Coronary artery (tissue), 2 donors: ENCODE data around the gene BABAM2.

ENCODE experiments used
- DNase-seq: peaks from one replicate; pipeline ENCODE4 v3.0.0-alpha.2; 2017; ENCODE audit warnings: low spot score
- H3K27ac ChIP-seq, 2 donors: fragments of 200-600 bp; sonication (generic); one replicate each; pipeline ENCODE4 v1.5.1; 2016 to 2019
- H3K4me3 ChIP-seq: fragments of 200-600 bp; sonication (generic); 2 replicates; pipeline ENCODE4 v1.5.1; 2016; ENCODE audit warnings: mild to moderate bottlenecking, moderate library complexity
- TF ChIP-seq, protein P1 (sequence below): fragments of 200-600 bp; sonication (generic); IDR thresholded peaks from one replicate; pipeline ENCODE4 v1.5.1; 2019; ENCODE audit warnings: antibody characterized with exemption

BABAM2 gene

DNA sequence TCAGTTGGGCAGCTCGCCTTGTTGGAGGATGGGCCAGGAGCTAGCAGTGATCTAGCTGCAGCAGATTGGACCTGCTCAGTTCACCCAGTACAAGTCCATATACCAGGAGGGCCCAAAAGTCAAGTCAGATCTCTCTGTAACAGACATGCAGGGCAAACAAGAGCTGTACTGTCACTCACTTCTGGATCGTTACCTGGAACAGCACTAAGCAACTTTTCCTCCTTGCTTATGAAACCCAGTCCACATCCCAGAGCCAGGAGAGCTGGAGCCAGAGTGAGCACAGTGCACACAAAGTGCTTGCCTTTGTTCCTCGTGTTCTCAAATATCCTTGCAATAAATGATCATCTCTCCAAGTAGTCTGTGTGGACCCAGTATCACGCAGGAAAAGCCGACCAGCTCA, 258.0 kb downstream of the BABAM2 start:
- Histone ChIP-seq H3K27ac (no peak overlapping the region), H3K4me3 (no peak overlapping the region)
- no peak for DNase-seq
- TF ChIP-seq, protein P1, sequence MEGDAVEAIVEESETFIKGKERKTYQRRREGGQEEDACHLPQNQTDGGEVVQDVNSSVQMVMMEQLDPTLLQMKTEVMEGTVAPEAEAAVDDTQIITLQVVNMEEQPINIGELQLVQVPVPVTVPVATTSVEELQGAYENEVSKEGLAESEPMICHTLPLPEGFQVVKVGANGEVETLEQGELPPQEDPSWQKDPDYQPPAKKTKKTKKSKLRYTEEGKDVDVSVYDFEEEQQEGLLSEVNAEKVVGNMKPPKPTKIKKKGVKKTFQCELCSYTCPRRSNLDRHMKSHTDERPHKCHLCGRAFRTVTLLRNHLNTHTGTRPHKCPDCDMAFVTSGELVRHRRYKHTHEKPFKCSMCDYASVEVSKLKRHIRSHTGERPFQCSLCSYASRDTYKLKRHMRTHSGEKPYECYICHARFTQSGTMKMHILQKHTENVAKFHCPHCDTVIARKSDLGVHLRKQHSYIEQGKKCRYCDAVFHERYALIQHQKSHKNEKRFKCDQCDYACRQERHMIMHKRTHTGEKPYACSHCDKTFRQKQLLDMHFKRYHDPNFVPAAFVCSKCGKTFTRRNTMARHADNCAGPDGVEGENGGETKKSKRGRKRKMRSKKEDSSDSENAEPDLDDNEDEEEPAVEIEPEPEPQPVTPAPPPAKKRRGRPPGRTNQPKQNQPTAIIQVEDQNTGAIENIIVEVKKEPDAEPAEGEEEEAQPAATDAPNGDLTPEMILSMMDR, result no peak

DNA sequence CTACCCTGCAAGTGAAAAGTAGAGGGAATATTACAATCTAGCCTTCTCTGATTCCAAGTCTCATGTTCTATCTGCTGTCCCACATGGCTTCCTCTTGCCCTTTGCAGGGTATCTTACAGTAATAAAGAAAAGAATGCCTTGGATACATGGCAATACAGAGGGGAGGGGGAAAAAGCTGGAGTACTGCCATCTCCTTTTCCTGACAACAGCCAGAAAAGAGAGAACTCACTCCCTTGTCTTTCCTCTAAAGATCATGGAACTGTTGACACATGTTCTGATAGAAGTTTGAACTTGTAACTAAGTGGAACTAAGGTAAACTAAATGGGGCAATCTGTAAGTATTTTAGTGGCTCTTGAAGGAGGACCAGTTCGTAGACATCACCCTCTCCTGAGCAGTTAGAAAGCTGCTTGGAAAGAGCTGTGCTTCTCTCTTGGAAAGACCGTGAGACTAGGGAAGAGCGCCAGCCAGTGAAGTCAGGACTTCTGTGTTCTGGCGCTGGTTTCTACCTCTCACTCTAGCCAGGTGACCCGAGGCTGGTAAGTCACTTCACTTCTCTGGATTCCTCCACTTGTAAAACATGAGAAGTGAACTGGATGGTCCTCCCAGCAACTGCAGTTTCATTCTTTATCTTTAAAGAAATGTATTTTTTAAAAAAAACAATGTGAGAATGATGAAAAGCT, 259.8 kb downstream of the BABAM2 start:
- no peak overlapping the region for H3K27ac ChIP-seq
- TF ChIP-seq, protein P1, result no peak
- H3K4me3 ChIP-seq, result no peak overlapping the region
- DNase-seq, result no peak

DNA sequence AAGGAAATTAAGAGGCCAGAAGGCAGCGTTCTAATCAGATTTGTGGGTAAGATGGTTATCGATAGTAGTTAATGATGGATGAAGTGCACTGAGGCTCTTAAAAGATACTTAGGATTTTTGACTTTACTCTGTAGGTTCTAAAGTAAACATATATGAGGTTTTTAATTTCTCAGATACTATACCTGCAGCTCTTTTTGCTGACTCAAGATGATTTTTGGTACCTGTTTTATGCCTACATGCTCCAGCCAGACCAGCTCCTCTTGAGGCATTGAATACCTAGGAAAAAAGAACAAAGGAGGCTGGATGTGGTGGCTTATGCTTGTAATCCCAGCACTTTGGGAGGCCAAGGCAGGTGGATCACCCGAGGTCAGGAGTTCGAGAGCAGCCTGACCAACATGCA, 260.5 kb downstream of the BABAM2 start:
- no peak overlapping the region for H3K27ac ChIP-seq
- no peak for DNase-seq
- TF ChIP-seq, protein P1, result no peak
- no peak overlapping the region for H3K4me3 ChIP-seq

DNA sequence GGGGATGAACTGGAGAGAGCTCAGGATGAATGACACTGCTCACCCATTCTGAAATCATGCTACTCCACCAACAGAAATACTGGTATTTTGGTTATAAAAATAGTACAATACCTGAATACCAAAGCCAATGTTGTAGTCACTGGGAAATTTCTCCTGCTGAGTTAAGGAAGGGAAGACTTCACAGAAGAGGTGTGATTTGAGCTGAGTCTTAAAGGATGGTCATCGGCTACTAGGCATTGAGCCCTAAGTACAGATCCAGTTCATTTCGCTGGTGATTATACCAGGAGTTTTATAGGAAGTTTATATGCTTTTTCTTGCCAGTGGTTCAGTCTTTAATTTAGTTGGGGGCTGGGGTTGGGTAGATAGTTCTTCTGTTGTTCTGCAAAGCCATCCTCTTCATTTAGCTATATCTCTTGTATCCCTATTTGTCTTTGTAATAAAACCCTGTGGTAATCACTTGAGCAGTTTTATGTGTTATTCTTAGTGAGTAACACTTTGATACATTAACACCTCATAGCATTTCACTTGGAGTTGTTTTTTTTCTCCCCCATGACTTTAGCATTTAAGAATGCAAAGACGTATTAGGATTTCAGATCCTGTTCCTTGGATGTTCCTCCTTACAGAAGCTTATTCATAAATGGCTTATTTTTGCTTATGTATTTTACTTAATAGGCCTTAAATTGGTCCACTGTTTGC, 262.2 kb downstream of the BABAM2 start:
- Histone ChIP-seq H3K27ac (no peak overlapping the region), H3K4me3 (no peak overlapping the region)
- TF ChIP-seq, protein P1, result no peak
- no peak for DNase-seq

DNA sequence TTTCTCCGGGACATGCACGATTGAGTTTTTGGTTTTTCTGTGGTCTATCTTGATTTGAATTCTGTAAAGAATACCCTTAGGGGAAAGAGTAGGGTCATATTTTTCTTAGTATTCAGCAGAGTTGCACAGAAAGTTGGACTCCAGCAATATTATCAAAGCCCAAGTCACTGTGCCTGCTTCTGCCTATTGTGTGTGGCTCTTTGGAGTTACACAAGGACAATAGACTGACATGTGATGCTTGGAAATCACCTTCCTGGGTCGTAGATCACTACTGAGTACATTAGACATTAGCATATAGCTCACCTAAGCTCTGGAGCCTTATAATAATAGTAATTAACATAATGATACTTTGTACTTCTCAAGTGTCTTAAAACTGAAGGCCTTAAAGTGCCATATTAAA, 263.3 kb downstream of the BABAM2 start:
- TF ChIP-seq, protein P1, result no peak
- no peak for DNase-seq
- Histone ChIP-seq H3K27ac (no peak overlapping the region), H3K4me3 (no peak overlapping the region)

DNA sequence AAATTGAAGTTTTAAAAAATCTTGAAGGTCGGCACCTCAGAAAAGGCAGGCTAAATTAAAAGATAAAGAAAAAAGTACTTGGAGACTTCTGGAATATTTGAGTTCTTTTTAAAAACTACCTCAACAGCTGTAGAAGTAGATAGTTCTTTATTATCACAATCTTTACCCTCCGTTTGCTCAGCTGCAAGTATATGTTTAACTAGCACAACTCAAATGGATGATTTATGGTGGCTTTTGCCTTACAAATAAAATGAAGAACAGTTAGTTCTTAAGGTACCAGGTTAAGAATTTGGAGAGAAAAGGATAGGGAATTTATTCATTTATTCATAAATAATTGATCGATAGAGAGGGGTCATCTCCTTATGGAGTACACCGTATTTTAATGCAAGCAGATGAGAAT, 264.6 kb downstream of the BABAM2 start:
- Histone ChIP-seq H3K27ac (no peak overlapping the region), H3K4me3 (no peak overlapping the region)
- DNase-seq, result no peak
- TF ChIP-seq, protein P1, result no peak

DNA sequence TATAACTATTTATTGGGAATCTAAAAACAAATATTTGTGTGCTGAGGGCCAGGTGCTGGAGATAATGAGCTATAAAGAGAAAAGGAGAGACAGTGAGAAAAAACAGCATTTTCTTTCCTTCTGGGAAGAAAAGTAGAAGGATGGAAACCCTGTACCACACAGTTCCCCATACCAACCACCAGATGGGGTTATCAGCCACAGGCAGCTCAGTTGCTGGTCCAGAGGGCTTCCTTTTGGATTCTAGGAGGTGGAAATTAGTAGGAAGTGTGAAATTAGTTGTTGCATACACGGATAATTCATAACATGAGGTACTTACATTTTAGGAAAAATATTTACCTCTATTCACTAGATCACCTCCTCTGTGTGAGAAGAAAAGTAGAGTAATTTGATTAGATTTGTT, 265.1 kb downstream of the BABAM2 start:
- Histone ChIP-seq H3K4me3 (no peak overlapping the region), H3K27ac (no peak overlapping the region)
- no peak for DNase-seq
- TF ChIP-seq, protein P1, result no peak
